Endothelial cell of umbilical vein (primary cell): ENCODE results near the gene TYW1. TPM values are rescaled to one million over a fixed set of nuclear protein-coding genes. Genes with fewer than 3 reads are reported as not detected.
"Not testable (repeated sequence)": the region's sequence is repeated elsewhere in the genome, so short reads cannot be mapped to it uniquely, and the experiment has no call there.

ENCODE experiments used
- BruUV-seq: library from RNA; stranded (reverse); fragments of 400-500 nt; replicated peaks from 2 replicates; lab custom pipeline; 2021; lab: Mats Ljungman, UMichigan
- CTCF ChIA-PET: fragments of 300-600, 350-600 bp; sonication (Branson Sonifier 250); formaldehyde crosslinking; loops from one replicate; lab custom pipeline; 2021; ENCODE audit warnings: antibody characterized with exemption, inconsistent platforms; lab: Charles Lee
- POLR2A ChIA-PET: fragments of 300-600, 350-600 bp; sonication (Branson Sonifier 250); formaldehyde crosslinking; loops from one replicate; lab custom pipeline; 2021; ENCODE audit warnings: antibody characterized with exemption, inconsistent platforms; lab: Charles Lee
- DNase-seq: peaks from one replicate; pipeline ENCODE4 v3.0.0-alpha.2; 2011; ENCODE audit warnings: low read depth, low spot score
- FAIRE-seq: peaks from 2 replicates; lab custom pipeline; 2011; peaks lifted over from hg19 to GRCh38; lab: Jason Lieb, UNC
- H2AFZ ChIP-seq: 2 replicates; pipeline ENCODE4 v1.6.0; 2012; ENCODE audit warnings: low read depth, low read length, control low read depth, inconsistent platforms
- H3K27ac ChIP-seq: 2 replicates; pipeline ENCODE4 v1.5.1; 2011; ENCODE audit warnings: low read depth, mild to moderate bottlenecking, control low read depth, low read length, moderate library complexity; ENCODE audit not compliant: insufficient read depth
- H3K27me3 ChIP-seq, 2 experiments: 2 replicates each; pipeline versions ENCODE4 v1.6.0 to v1.6.1; 2011; ENCODE audit warnings: low read length in 2 of 2, mixed read lengths in 1 of 2; ENCODE audit not compliant: control insufficient read depth in 2 of 2, insufficient read depth in 2 of 2
- H3K36me3 ChIP-seq, 2 experiments: 2 replicates in 1 of 2; 3 replicates in 1 of 2; pipeline ENCODE4 v1.5.1; 2011; ENCODE audit warnings: low read length in 2 of 2, mild to moderate bottlenecking in 1 of 2, moderate library complexity in 1 of 2; ENCODE audit not compliant: control insufficient read depth in 2 of 2, insufficient read depth in 2 of 2; ENCODE audit errors: extremely low read depth in 1 of 2
- H3K4me1 ChIP-seq: 3 replicates; pipeline ENCODE4 v1.5.1; 2011; ENCODE audit warnings: mild to moderate bottlenecking, low read length; ENCODE audit not compliant: control insufficient read depth, insufficient read depth; ENCODE audit errors: extremely low read depth
- H3K4me2 ChIP-seq: 2 replicates; pipeline ENCODE4 v1.6.1; 2011; ENCODE audit warnings: low read length, control low read depth, mixed read lengths; ENCODE audit not compliant: insufficient read depth
- H3K4me3 ChIP-seq, 3 experiments: fragments of 200-600 bp in 1 of 3; sonication (generic), shearing (Covaris generic) in 1 of 3; replicated peaks in 1 of 3; 2 replicates each; pipeline ENCODE4 v1.5.1; 2011 to 2016; ENCODE audit warnings: control low read depth in 3 of 3, low read length in 3 of 3, mild to moderate bottlenecking in 2 of 3, inconsistent platforms in 1 of 3, low read depth in 1 of 3, moderate library complexity in 1 of 3; ENCODE audit not compliant: insufficient read depth in 1 of 3
- H3K79me2 ChIP-seq: 2 replicates; pipeline ENCODE4 v1.6.0; 2012; ENCODE audit warnings: low read length, inconsistent platforms; ENCODE audit not compliant: control insufficient read depth, insufficient read depth
- H3K9ac ChIP-seq: replicated peaks from 2 replicates; pipeline ENCODE3; 2011; ENCODE audit warnings: low read length, control low read depth; ENCODE audit not compliant: insufficient read depth; ENCODE audit errors: extremely low read depth
- H3K9me1 ChIP-seq: replicated peaks from 3 replicates; pipeline ENCODE4 v1.6.0; 2011; ENCODE audit warnings: mild to moderate bottlenecking, low read length; ENCODE audit not compliant: control insufficient read depth, insufficient read depth; ENCODE audit errors: extremely low read depth
- H3K9me3 ChIP-seq: replicated peaks from 2 replicates; pipeline ENCODE4 v1.5.1; 2012; ENCODE audit warnings: low read length, inconsistent platforms; ENCODE audit not compliant: control insufficient read depth, insufficient read depth
- H4K20me1 ChIP-seq: replicated peaks from 2 replicates; pipeline ENCODE3; 2011; ENCODE audit warnings: mild to moderate bottlenecking, low read length; ENCODE audit not compliant: control insufficient read depth, insufficient read depth; ENCODE audit errors: extremely low read depth
- dilution Hi-C: fragments of 300-500 bp; cut with MboI; formaldehyde crosslinking; loops from one replicate; pipeline ENCODE4 v1.15.0; 2019; ENCODE audit warnings: low sequenced_read_pairs; ENCODE audit not compliant: extremely low pct_ligation_motif_present
- intact Hi-C: fragments of 100-400 bp; cut with micrococcal nuclease; formaldehyde crosslinking; loops from one replicate; pipeline ENCODE4 v1.10.0; 2022
- polyA plus RNA-seq, 4 experiments: library from polyadenylated mRNA; depleted of rRNA in 3 of 4; stranded (reverse) in 3 of 4; unstranded in 1 of 4; fragments of >200 nt; gene quantifications; 2 replicates each; pipeline versions ENCODE4 v1.2.1 to v1.2.3, GENCODE V29; 2011 to 2012; ENCODE audit warnings: missing spikeins in 1 of 4
- total RNA-seq: library from RNA; stranded (reverse); gene quantifications from 2 replicates; pipeline ENCODE4 v1.2.3, GENCODE V29; 2021

Gene TYW1
- total and polyA plus RNA-seq, 2 donors (not counting 3 experiments of a cell fraction or from before 2014, with no cell fraction given), result 7.7 to 15.9 TPM

- dilution Hi-C loops, H4K20me1 ChIP-seq, H3K27me3 ChIP-seq, H3K27ac ChIP-seq, H3K4me1 ChIP-seq, H3K4me3 ChIP-seq, H3K9me1 ChIP-seq, H2AFZ ChIP-seq, DNase-seq, H3K36me3 ChIP-seq, H3K79me2 ChIP-seq, H3K9me3 ChIP-seq, intact Hi-C loops, BruUV-seq, POLR2A ChIA-PET, FAIRE-seq, H3K4me2 ChIP-seq, H3K9ac ChIP-seq, CTCF ChIA-PET: not testable (repeated sequence)
Observed at GRCh38 chr7:67259363-67259762, 262.7 kb downstream of the TYW1 start.

- H4K20me1 ChIP-seq, H3K4me1 ChIP-seq, H3K27me3 ChIP-seq, H3K27ac ChIP-seq, H3K79me2 ChIP-seq, CTCF ChIA-PET, H3K4me3 ChIP-seq, H3K36me3 ChIP-seq, H3K9me1 ChIP-seq, dilution Hi-C loops, H3K9ac ChIP-seq, H3K9me3 ChIP-seq, BruUV-seq, H3K4me2 ChIP-seq, POLR2A ChIA-PET, DNase-seq, intact Hi-C loops, H2AFZ ChIP-seq: not testable (repeated sequence)
- peak; percentile 8 for FAIRE-seq
Observed at GRCh38 chr7:67260166-67260586, 263.5 kb downstream of the TYW1 start.

- H3K79me2 ChIP-seq, BruUV-seq, POLR2A ChIA-PET, H3K27ac ChIP-seq, intact Hi-C loops, H3K9ac ChIP-seq, H2AFZ ChIP-seq, H3K36me3 ChIP-seq, CTCF ChIA-PET, H3K9me1 ChIP-seq, H3K4me1 ChIP-seq, dilution Hi-C loops, H3K4me3 ChIP-seq, H3K9me3 ChIP-seq, H4K20me1 ChIP-seq, H3K27me3 ChIP-seq, DNase-seq, H3K4me2 ChIP-seq: not testable (repeated sequence)
- FAIRE-seq, result peak; percentile 28
Observed at GRCh38 chr7:67264000-67264399, 267.4 kb downstream of the TYW1 start.

- H2AFZ ChIP-seq, POLR2A ChIA-PET, FAIRE-seq, BruUV-seq, H3K27me3 ChIP-seq, CTCF ChIA-PET, H3K4me3 ChIP-seq, H3K4me2 ChIP-seq, intact Hi-C loops, H3K79me2 ChIP-seq, dilution Hi-C loops, H3K9ac ChIP-seq, H3K4me1 ChIP-seq, H4K20me1 ChIP-seq, H3K9me1 ChIP-seq, H3K9me3 ChIP-seq, DNase-seq, H3K36me3 ChIP-seq, H3K27ac ChIP-seq: not testable (repeated sequence)
Observed at GRCh38 chr7:67266070-67266469, 269.4 kb downstream of the TYW1 start.
